ENCODE measurements around the gene ATP5F1D.

ATP5F1D gene

DNA sequence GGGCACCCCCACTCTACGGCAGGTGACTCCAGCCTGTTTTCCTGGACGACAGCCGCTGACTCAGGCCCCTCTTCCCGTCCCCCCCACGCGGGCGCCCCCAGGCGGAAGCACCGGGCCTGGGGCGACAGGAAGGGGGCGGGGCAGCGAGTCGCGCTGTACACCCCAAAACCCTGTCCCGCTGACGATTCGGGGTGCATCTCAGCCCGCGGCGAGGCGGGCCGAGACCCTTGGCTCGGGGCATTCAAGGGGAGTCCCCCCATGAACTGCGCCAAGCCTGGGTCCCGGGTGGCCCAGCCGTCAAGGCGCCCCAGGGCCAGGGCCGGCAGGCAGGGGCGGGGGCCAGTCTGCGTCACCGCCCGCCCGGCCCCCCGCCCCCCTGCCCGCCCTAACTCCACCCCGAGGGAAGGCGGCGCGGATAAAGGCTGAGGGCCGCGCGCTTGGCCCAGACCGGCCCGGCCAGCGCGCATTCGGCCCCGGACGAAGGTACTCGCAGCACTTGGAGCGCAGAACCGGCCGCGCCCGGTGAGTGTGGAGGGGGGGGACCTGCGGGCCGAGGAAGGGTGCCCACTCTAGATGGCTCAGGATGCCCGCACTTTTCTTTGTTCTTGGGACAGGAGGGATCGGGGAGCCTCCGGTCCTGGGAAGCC is 6.7 kb downstream of the ATP5F1D start, which contains the start of gene MIDN:
Gene MIDN (plus strand): TSS at position 445 of the 647 bp plus-strand sequence. CDS start 1,714 bp downstream, outside the sequence.
- DNase-seq: peak; percentile 64

DNA sequence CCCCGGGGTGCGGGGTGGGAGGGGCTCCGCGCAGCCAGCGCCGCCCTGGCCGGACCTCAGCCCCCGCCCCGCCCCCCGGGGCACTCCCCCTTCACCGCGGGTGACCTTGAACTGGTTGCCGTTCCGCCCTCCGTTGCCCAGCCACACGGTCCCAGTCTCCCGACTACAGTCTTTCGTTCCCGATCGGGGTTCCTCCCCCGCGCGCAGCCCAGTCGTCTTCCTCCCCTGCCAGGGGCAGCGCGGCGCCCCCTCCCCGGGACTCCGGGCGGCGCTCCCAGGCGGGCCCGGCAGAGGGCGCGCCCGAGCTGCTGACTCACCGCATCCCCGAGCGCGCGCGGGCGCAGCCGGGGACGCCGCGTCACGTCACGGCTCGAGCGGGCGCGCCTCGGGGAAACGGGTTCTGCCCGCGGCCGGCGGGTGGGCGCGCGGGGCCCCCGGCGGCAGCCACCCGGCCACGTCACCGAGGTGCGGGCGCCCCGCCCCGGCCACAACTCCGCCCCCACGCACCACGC is 7.3 kb downstream of the ATP5F1D start:
- DNase-seq: peak; percentile 80

DNA sequence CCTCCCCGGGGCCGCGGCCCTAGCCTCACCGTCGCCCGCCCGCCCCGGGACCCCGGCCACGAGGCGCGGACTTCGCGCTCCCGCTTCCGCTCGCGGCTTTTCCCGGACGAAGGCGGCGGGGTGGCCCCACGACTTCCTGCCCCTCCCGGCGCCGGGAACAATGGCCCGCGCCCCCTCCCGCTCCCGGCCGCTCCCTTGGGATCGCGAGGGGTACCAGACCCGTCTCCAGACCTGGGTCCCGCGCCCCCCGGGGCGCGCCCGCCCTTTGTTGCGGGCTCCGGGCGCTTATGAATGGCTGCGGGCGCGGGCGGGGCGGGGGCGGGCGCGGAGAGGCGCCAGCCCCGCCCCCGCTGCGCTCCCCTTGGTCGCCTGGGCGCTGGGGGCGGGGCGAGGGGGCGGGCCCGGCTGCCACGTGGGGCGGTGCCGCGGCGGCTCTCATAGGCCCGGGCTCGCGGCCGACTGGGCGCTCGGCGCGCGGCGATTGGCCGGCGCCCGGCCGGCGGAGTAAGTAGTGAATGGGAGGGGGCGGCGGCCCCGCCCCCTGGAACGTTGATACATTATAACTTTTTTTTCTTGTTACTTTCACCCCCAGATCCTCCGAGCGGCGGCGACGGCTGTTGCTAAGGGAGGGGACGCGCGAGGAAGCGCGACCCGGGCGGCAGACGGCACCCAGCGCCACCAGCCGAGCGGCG is 7.9 kb downstream of the ATP5F1D start:
- DNase-seq: peak; percentile 95

DNA sequence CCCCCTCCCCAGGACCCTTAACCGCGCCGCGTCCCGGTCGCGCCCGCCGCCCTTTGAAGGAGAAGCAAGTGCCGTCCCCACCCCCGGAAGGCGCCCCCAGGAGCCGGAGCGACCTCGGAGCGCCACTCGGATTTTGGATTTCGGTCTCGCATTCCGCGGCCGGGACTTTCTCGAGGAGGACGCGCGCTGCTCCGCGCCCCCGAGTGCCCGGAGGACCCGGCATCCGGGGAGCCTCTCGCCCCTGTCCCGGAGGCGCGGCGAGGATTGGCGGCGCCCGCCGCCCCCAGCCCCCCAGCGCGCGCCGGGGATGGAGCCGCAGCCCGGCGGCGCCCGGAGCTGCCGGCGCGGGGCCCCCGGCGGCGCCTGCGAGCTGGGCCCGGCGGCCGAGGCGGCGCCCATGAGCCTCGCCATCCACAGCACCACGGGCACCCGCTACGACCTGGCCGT is 8.5 kb downstream of the ATP5F1D start:
- no peak for DNase-seq

DNA sequence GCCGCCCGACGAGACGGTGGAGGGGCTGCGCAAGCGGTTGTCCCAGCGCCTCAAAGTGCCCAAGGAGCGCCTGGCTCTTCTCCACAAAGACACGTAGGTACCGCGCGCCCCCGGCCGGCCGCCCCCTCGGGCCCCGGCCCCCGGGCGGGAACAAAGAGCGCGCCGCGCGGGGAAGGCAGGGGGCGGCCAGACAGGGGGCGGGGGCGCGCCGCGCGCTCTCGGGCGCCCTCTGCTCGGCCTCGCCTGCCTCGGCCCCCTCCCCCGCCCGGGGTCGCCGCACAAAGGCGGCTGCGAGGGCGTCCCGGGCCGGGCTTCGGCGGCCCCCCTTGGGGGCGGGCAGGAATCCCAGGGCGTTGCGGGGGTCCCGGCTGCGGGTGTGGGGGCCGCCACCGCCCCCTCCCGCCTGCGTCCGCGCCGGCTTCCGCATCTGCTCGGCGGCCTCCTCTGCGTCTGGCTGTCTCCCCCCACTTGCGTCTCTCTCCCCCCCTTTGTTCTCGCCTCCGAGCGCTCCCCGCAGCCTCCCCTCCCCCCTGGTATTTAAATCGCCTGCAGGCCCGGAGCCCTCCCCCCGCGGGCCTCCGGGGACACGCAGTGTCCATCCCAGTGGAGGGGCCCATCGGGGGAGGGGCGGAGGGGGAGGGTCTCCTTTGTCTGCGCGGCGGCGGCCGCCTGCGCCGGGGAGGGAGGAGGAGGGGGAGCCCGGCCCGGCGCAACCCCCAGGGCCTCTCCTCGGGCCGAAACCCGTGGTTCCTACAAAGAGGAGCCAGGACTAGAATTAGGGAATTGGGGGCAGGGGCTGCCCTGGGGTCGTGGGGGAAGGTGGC is 9.1 kb downstream of the ATP5F1D start:
- DNase-seq: peak; percentile 59

DNA sequence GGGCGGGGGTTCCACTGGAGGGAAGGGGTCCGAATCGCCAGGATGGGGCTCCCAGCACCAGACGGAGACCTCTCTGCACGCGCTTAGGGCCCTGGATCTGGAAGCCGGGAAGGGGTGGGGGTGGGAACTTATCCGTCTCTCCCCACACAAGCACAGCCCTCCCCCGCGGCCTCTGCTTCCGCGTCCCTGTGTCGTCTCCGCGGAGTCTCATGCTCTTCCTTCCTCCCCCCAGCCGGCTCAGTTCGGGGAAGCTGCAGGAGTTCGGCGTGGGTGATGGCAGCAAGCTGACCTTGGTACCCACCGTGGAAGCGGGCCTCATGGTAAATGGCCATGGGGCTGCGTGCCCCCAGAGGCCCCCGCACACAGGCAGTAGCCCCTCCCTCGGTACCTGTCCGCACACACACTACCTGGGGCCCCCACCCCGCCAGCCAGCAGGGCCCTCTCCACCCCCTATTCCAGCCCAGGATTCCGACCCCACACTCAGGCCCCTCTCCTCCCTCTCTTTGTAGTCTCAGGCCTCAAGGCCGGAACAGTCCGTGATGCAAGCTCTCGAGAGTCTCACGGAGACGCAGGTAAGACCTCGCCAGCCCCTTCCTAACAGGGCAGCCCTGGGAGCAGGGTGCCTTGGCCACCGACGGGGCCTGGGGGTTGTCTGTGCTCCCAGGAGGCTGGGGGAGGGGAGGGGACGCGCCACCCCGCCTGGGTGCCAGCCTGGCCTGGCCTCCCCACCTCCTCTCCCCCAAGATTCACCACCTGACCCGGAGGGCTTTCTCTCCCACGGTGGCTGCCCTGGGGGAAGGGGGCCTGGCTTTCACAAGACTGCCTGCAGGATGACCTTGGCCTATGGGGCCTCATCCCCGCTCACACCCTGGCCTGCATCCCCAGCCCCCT is 10.0 kb downstream of the ATP5F1D start:
- DNase-seq: peak; percentile 60

DNA sequence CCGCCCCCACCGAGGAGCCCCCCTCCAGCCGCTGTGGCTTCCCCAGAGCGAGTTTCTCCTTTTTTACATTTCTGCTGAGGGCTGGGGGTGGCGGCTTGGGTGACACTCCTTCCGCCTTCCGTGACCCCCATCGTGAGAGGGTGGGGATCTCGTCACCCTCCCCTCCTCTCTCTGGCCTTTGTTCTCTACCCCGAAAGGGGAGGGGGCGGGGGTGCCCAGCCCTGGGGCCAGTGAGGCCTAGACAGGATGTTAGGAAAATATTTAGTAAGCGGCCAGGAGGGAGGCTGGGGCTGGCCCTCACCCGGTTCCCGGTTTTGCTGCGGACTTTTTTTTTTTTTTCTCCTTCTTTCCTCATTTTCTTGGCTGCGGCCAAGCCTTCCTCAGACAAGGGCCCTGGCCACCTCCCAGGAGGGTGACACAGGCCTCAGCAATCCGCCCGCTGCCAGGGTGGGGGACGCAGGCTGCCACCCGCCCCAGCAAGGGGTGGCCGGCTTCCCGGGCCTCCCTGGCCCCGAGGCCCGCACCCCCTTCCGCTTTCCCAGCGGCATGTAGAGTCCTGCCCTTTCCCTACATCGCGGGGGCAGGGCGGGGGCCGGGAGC is 10.8 kb downstream of the ATP5F1D start:
- peak; percentile 55 for DNase-seq

DNA sequence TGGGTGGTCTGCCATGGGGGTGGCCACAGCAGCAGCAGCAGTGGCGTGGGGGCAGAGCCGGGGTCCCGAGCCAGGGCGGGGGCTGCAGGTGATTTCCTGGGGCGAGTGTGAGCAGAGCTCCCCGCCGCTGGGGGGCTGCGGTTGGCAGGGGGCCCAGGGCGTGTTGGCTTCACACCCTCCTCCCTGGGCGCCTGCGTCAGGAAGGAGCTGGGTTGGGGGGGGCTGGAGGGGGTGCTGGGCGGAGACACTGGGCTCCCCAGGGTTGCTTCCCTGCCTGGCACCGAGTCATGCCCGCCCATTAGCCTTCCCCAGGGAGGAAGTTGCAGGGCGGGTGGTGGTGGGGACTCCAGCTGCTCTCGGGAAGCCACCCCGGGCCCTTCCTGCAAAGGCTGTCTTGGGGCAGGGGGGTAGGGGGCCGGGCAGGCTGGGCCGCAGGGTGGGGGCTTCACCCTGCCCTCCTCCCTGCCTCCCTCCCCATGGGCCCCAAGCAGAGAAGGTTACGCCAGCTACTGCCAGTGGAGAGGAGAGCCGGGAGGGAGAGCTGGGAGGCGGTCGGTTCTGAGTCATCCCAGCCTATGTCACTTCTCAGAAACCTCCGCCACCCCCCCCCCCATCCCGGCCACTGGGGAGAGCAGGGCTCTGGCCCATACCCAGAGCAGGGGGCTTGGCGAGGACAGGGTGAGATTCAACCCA is 11.4 kb downstream of the ATP5F1D start:
- DNase-seq: peak; percentile 73

DNA sequence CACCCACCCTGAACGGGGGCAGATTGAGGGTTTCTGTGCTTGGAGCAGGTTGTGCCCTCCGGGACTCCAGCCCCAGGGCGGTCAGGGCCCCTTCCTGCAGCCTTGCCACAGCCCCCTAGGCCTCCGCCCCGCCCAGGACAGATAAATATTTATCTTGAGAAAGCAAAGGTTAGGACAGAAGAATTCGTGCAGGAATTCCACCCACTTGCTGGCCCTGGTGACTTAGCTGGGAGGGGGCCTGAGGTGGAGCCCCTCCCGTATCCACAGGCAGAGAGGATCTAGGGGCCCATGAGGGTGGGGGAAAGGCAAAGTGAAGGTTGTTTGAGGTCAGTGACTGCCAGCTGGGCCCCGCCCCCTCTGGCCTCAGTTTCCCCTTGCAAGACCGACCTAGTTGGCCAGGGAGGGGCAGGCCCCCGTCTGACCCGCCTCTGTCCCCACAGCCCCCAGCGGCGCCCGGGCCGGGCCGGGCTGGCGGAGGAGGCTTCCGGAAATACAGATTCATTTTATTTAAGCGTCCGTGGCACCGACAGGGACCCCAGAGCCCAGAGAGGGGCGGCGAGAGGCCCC is 12.0 kb downstream of the ATP5F1D start:
- DNase-seq: no peak

DNA sequence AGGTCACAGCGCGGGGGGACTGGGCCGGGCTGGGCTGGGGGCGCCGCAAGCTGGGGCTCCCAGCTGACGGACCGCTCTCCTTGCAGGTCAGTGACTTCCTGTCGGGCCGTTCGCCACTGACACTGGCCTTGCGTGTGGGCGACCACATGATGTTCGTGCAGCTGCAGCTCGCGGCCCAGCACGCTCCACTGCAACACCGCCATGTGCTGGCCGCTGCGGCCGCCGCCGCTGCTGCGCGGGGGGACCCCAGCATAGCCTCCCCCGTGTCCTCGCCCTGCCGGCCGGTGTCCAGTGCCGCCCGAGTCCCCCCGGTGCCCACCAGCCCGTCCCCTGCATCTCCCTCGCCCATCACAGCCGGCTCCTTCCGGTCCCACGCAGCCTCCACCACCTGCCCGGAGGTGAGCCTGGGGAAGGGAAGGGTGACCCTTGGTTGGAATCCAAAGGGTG is 12.6 kb downstream of the ATP5F1D start:
- no peak for DNase-seq

DNA sequence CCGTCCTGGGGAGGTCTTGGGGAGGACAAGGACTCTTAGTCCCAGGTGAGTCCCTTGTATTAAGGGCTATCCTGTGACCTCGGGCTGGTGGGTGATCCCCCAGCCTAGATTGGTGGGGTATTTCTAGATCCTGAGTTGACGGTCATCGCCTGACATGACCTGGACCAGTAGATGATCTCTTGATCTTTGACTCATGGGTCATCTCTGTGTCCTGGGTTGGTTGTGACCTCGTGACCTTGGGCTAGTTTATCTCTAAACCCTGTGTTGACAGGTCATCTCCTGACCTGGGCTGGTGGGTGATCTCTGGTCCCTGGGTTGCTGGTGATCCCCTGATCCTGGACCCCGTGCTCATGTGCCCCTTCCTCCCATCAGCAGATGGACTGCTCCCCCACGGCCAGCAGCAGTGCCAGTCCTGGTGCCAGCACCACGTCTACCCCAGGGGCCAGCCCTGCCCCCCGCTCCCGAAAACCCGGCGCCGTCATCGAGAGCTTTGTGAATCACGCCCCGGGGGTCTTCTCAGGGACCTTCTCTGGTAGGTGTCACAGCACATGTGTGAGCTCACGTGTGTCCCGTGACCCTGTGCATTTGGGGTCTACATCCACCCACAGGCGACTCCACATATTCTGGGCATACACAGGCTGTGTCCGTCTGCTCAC is 13.1 kb downstream of the ATP5F1D start:
- no peak for DNase-seq

DNA sequence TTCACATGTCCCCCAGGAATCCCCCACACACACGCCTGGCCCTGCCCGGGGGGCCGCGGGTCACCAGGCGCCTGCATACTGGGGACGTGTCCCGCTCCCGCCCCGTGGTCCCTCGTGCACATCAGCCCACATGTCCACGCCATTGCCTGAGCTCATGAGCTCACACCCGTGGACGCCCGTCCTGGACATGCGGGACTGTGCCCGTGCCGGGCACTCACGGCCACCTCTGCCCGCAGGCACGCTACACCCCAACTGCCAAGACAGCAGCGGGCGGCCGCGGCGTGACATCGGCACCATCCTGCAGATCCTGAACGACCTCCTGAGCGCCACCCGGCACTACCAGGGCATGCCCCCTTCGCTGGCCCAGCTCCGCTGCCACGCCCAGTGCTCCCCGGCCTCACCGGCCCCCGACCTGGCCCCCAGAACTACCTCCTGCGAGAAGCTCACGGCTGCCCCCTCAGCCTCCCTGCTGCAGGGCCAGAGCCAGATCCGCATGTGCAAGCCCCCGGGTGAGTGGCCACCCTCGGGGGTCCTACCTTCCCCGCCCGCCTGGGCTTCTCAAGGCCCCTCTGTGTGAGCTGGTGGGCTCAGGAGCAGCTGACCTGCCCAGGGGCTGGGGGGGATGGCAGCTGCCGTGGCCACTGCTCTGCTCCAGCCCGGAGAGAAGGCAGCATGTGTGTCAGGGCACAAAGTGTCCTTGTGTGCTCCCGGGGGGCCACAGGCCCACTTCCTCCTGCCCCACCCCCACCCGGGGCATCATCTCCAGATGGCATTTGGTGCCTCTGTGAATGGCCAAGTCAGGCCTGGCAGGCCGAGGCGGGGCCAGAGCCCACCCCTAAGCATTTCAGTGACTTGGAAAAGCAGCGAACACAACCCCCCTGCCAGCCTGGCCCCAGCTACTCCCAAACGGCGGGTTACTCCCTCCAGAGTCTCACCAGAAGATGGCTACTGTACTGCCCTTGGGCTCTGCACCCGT is 13.9 kb downstream of the ATP5F1D start:
- no peak for DNase-seq

DNA sequence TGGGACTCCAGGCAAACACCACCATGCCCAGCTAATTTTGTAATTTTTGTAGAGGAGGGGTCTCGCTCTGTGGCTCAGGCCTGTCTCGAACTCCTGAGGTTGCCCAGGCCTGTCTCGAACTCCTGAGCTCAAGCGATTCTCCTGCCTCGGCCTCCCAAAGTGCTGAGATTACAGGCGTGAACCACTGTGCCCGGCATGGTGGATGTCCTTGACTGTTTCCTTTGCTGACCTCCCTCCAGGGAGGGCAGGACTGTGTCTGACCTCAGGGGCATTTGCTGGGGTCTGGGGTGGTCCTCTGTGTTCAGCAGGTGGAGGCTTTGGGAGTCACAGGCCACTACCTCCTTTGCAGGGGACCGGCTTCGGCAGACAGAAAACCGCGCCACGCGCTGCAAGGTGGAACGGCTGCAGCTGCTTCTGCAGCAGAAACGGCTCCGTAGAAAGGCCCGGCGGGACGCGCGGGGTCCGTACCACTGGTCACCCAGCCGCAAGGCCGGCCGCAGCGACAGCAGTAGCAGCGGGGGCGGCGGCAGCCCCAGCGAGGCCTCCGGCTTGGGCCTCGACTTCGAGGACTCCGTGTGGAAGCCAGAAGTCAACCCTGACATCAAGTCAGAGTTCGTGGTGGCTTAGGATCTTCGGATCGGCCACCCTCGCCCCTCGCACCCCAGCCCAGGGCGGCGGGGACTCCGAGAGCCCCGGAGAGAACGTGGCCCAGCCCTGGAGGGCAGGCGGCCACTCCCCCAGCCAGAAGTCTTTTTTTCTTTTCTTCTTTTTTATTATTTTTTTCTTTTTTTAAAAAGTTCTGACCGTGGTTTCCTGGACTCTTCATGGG is 15.3 kb downstream of the ATP5F1D start:
- no peak for DNase-seq

DNA sequence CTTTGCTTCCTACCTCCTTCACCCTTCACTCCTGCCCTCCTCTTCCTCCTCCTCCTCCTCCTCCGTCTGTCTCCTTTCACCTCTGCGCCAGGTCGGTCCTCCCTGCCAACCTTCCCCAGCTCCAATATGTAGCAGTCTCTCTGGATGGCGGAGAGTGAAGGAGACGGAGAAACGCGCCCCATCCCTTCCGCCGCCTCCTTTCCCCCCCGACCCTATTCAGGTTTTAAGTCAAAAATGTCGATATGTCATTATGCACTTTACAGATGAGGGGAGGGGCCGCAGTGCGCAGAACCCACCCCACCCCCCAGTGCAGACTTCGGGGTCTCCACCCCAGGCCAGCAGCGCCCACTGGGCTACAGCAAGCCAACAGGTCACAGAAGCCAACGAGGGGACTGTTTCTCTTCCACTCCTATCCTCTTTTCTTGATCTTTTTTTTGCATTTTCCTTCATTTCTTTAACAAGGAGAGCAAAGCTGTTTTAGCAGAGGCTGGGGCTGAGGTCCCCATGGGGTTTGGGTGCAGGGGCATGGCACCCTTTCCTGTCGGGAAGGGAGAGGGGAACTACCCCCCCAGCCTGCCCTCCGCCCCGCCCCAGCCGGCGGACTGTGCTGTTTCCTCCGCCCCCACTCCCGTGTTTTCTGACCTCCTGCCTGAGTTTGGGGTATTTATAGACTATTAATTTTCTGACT is 16.1 kb downstream of the ATP5F1D start:
- DNase-seq: no peak

DNA sequence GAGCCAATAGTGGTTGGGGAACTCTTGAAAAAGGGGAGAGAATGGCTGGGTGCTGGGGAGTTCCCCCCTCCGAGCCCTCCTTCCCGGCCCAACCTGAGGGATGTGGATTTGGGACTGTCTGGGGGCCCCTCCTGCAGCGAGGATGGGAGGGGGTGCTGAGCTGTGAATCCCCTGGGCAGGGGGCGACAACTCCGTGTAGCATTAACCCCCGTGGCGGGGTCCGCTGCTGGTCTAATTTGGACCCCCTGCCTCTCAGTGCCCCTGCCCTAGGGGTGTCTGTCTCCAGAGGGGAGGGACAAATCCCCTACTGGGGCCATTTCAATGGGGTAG is 16.6 kb downstream of the ATP5F1D start:
- no peak for DNase-seq

DNA sequence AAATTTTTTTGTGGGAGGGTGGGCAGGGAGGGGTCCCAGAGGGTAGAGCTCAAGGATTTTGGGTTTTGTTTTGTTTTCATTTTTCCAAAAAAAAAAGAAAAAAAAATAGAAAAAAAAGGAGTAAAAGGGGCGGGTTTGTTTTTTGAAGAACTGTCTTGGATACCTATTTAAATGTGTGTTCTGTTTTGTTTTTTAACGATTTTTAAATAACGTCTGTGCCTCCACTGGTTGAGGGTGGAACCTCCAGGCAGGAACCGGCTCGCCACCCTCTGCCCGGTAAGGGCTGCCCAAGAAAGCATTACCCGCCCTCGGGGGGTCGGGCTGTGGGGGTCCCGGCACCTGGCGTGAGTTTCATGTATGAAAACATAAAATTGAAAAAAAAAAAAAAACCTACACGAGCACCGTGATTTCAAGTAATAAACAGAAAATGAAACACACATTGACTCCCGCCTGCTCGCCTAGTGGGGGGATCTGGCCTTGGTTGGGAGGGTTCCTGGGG is 17.2 kb downstream of the ATP5F1D start:
- no peak for DNase-seq

DNA sequence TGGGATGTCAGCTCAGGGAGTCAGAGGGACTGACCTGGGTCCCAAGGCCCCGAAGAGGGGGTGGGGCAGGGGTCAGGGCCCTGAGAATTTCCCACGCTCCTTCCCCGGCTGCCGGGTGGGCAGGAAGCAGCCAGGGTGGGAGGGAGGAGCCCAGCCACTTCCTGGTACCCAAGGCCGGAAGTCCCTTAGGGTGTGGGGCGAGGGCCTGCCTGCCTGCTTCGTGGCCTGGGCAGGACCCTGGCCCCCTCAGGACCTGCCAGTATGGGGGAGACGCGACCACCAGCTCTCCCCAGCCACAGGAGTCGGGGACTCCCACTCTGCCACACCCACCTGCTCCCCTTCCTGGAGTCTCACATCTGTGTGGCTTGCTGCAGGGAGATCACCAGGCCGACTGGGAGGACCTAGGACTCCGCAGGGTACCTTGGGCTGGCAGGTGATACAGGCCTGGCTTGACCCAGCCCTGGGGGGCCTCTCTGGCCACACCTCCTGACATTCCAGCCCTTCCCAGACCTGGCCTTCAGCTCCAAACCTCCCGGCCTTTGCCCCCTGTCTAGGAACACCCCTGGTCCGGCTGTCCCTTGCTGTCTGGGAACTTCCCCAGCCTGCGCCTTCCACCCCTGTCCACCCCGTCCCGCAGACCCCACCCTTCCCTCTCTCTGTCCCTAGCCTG is 17.8 kb downstream of the ATP5F1D start:
- peak; percentile 58 for DNase-seq
